WERI-Rb-1 (cell line): ENCODE results near the gene LONP1.
A peak's percentile ranks its signal among the peaks of the same experiment; 100 is the strongest.

Experiments
- DNase-seq: peaks from one replicate; pipeline ENCODE4 v3.0.0-alpha.2; 2020
- H3K27ac ChIP-seq: fragments of 250-450 bp; sonication (Bioruptor Pico); 2 replicates; pipeline ENCODE4 v1.5.1; 2020; ENCODE audit warnings: mild to moderate bottlenecking, moderate library complexity
- H3K27me3 ChIP-seq: fragments of 250-450 bp; sonication (Bioruptor Pico); 2 replicates; pipeline ENCODE4 v1.5.1; 2021; ENCODE audit warnings: mild to moderate bottlenecking, low read depth, moderate library complexity; ENCODE audit not compliant: insufficient read depth, severe bottlenecking
- H3K36me3 ChIP-seq: fragments of 250-450 bp; sonication (Bioruptor Pico); 2 replicates; pipeline ENCODE4 v1.5.1; 2020; ENCODE audit warnings: mild to moderate bottlenecking, moderate library complexity
- H3K4me3 ChIP-seq: 2 replicates; pipeline ENCODE4 v1.5.1; 2011; ENCODE audit warnings: low read depth, mild to moderate bottlenecking, control low read depth, low read length
- H3K9me3 ChIP-seq: fragments of 250-450 bp; sonication (Bioruptor Pico); 2 replicates; pipeline ENCODE4 v1.5.1; 2021; ENCODE audit warnings: mild to moderate bottlenecking, moderate library complexity; ENCODE audit not compliant: severe bottlenecking
- TF ChIP-seq, protein P1 (sequence below): IDR thresholded peaks from 2 replicates; pipeline ENCODE4 v1.5.1; 2011; ENCODE audit warnings: low read depth, mild to moderate bottlenecking, control low read depth, inconsistent platforms, low read length

The LONP1 gene

DNA sequence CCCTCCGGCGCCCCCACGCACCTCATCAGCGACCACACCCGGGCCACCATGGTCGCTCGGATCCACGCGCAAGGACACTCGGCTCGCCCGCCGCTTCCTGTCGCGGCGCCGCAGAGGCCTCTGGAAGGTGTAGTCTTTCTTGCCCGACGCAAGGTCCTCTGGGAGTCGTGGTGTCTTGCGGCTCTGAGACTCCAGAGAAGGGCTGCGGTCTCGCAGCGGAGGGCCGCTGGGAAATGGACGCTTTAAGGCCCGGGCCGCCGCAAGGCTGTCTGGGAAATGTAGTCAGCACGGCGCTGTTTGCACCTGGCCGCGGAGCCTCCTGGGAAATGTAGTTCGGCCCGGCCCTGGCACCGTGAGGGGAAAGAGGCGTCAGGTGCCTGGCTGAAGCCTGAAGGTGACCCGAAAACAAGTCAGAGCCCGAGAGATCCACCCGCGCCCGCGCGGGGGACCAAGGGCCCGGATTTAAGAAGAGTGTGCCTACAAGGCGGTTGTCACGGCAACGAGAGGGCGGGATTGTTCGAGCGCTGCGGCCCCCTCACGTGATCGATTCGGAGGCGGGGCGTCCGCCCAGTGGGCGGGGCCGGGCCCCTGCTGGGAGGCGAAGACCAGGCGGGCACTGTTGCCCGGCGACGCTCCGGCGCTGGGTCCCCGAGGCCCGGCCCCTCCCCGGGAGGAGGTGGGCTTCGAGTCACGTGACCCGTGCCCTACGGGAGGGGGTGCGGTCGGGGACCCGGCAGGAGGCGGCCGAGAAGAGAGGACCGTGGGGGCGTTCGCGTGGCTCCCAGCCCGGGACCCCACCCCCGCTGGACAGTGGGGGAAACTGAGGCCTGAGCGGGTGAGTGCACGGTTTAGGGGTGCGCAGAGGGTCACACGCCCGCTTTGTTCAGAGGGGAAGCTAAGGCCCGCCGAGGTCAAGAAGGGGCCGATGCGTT, 39.2 kb downstream of the LONP1 start, which contains the start of the genes HSD11B1L and MICOS13:
Gene HSD11B1L, plus strand, starts transcription at position 591 of the 932 bp plus-strand sequence. CDS start 3,806 bp downstream, outside the sequence.
Gene MICOS13, minus strand, starts transcription at position 80 of the 932 bp plus-strand sequence. Its CDS starts 30 bp downstream, at position 50.
- DNase-seq = peak; percentile 98
- H3K27ac ChIP-seq = peak within 1 kb of the TSS; percentile 89
- peaks cover 11% of the 10 kb centered on the region for H3K36me3 ChIP-seq
- TF ChIP-seq, protein P1, sequence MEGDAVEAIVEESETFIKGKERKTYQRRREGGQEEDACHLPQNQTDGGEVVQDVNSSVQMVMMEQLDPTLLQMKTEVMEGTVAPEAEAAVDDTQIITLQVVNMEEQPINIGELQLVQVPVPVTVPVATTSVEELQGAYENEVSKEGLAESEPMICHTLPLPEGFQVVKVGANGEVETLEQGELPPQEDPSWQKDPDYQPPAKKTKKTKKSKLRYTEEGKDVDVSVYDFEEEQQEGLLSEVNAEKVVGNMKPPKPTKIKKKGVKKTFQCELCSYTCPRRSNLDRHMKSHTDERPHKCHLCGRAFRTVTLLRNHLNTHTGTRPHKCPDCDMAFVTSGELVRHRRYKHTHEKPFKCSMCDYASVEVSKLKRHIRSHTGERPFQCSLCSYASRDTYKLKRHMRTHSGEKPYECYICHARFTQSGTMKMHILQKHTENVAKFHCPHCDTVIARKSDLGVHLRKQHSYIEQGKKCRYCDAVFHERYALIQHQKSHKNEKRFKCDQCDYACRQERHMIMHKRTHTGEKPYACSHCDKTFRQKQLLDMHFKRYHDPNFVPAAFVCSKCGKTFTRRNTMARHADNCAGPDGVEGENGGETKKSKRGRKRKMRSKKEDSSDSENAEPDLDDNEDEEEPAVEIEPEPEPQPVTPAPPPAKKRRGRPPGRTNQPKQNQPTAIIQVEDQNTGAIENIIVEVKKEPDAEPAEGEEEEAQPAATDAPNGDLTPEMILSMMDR = no peak
- no peaks in the 10 kb centered on the region for H3K27me3 ChIP-seq
- peak within 1 kb of the TSS; percentile 92 for H3K4me3 ChIP-seq
- no peaks in the 10 kb centered on the region for H3K9me3 ChIP-seq

DNA sequence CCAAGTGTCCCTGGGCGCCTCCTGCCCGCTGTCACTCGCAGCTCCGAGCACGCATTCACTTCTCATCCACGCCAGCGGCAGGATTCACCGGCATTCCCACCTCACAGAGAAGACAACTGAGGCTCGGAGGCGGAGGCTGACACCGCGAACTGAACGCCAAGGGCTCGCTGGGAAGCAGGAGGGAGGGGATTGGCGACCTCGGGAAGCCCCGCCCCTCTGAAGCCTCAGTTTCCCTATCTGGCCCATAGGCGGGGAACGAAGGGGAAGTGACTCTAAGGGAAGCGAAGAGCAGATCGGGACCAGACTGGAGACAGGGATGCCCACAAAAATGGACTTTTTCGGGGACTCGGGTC, 39.9 kb downstream of the LONP1 start:
- TF ChIP-seq, protein P1 = no peak
- Histone ChIP-seq H3K36me3 (peaks cover 13% of the 10 kb centered on the region), H3K9me3 (no peaks in the 10 kb centered on the region), H3K27ac (peak overlapping the region; percentile 89), H3K27me3 (no peaks in the 10 kb centered on the region), H3K4me3 (peak overlapping the region; percentile 92)
- DNase-seq = no peak

DNA sequence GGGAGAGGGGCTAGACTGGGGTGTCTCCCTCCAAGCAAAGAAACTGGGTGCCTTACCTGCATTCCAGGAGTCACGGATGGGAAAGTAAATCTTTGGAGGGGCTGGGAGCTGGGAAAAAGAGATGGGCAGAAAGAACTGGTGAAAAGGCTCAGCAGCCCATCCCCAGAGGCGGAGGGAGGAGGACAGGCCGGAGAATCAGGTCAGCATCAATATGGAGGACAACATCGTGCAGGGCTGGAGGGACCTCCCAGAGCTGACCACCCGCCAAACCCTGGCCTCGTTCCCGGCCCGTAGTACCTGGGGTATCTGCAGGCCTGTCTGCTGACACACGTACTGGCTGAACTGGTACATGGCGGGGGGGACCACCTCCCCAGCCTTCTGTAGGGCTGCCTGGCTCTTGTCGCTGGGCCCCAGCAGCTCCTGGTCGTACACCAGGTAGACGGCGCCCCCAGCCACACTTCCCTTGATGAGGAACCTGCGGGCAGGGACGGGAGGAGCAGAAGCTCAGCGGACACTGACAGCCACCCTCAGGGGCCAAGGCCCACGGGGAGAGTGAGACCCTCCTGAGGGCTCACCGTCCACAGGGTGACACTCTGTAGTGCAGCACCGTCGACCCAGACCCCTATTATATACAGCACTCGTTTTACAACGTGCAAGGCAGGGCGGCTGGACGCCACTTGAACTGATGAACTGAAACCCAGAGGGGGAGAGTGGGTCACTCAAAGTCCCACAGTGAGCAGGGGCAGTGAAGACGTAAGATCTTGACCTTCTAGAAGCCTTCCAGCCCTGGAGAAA, 40.5 kb downstream of the LONP1 start:
- H3K27me3 ChIP-seq = no peaks in the 10 kb centered on the region
- H3K4me3 ChIP-seq = peak overlapping the region; percentile 92
- H3K36me3 ChIP-seq = peaks cover 13% of the 10 kb centered on the region
- DNase-seq = no peak
- peak overlapping the region; percentile 89 for H3K27ac ChIP-seq
- TF ChIP-seq, protein P1 = no peak
- H3K9me3 ChIP-seq = no peaks in the 10 kb centered on the region

DNA sequence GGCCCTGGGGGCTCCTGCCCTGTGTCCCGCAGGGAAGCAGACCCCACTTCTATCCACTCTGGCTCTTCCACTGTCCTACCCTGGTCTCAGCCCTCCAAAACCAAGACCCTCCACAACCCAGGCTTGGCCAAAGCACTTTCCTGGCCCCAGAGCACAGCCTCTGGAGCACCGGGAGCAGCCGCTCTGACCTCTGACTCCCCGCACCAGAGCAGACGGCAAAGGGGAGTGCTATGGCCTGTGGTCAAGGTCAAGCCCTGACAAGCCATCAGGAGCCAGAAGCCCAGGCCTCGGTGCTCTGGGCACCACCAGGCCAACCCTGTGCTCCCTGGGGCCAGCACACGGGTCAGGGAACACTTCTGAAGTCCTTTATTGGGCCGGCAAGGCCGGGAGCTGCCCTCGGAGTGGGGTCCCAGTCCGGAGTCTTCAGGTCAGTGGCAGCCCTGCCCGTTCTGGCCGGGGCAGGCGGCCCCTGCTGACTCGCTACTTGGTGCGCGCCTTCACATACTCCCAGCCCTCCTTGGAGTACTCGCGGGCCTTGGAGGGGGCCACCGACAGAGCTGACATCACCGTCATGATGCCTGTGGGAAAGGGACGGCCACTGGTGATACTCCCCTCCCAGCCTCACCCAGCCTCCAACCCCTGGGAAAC, 41.8 kb downstream of the LONP1 start:
- TF ChIP-seq, protein P1 = no peak
- H3K36me3 ChIP-seq = peaks cover 13% of the 10 kb centered on the region
- H3K27ac ChIP-seq = no peak overlapping the region
- no peak overlapping the region for H3K4me3 ChIP-seq
- H3K27me3 ChIP-seq = no peaks in the 10 kb centered on the region
- H3K9me3 ChIP-seq = no peaks in the 10 kb centered on the region
- no peak for DNase-seq

DNA sequence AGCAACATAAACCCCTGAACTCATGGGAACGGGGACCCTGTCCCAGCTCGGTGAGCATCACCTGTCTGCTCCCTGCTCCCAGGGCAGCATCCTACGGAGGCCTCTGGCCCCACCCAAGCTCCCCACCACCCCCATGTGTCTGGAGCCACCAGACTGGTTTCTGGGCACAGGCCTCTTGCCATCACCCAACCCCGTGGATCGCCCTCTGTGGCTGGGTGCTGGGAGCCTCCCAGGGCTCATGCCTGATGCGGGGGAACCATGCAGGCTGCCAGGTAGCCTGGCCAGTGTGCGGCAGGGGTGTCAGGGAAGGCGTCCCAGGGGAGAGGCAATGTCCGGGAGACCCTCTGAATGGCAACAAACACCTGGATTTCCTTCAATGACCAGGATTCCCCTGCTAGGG, 42.4 kb downstream of the LONP1 start:
- no peak overlapping the region for H3K4me3 ChIP-seq
- H3K9me3 ChIP-seq = no peaks in the 10 kb centered on the region
- H3K36me3 ChIP-seq = peaks cover 15% of the 10 kb centered on the region
- no peaks in the 10 kb centered on the region for H3K27me3 ChIP-seq
- TF ChIP-seq, protein P1 = no peak
- no peak overlapping the region for H3K27ac ChIP-seq
- DNase-seq = no peak
